Endothelial cell of umbilical vein (primary cell): ENCODE measurements around the gene TAS1R3. TPM values are rescaled to one million over a fixed set of nuclear protein-coding genes. Genes with fewer than 3 reads are reported as not detected.

ENCODE experiments used
- BruUV-seq: library from RNA; stranded (reverse); fragments of 400-500 nt; replicated peaks from 2 replicates; lab custom pipeline; 2021; lab: Mats Ljungman, UMichigan
- CTCF ChIA-PET: fragments of 300-600, 350-600 bp; sonication (Branson Sonifier 250); formaldehyde crosslinking; loops from one replicate; lab custom pipeline; 2021; ENCODE audit warnings: antibody characterized with exemption, inconsistent platforms; lab: Charles Lee
- POLR2A ChIA-PET: fragments of 300-600, 350-600 bp; sonication (Branson Sonifier 250); formaldehyde crosslinking; loops from one replicate; lab custom pipeline; 2021; ENCODE audit warnings: antibody characterized with exemption, inconsistent platforms; lab: Charles Lee
- DNase-seq: peaks from one replicate; pipeline ENCODE4 v3.0.0-alpha.2; 2011; ENCODE audit warnings: low read depth, low spot score
- FAIRE-seq: peaks from 2 replicates; lab custom pipeline; 2011; peaks lifted over from hg19 to GRCh38; lab: Jason Lieb, UNC
- H2AFZ ChIP-seq: 2 replicates; pipeline ENCODE4 v1.6.0; 2012; ENCODE audit warnings: low read depth, low read length, control low read depth, inconsistent platforms
- H3K27ac ChIP-seq: 2 replicates; pipeline ENCODE4 v1.5.1; 2011; ENCODE audit warnings: low read depth, mild to moderate bottlenecking, control low read depth, low read length, moderate library complexity; ENCODE audit not compliant: insufficient read depth
- H3K27me3 ChIP-seq, 2 experiments: 2 replicates each; pipeline versions ENCODE4 v1.6.0 to v1.6.1; 2011; ENCODE audit warnings: low read length in 2 of 2, mixed read lengths in 1 of 2; ENCODE audit not compliant: control insufficient read depth in 2 of 2, insufficient read depth in 2 of 2
- H3K36me3 ChIP-seq, 2 experiments: 2 replicates in 1 of 2; 3 replicates in 1 of 2; pipeline ENCODE4 v1.5.1; 2011; ENCODE audit warnings: low read length in 2 of 2, mild to moderate bottlenecking in 1 of 2, moderate library complexity in 1 of 2; ENCODE audit not compliant: control insufficient read depth in 2 of 2, insufficient read depth in 2 of 2; ENCODE audit errors: extremely low read depth in 1 of 2
- H3K4me1 ChIP-seq: 3 replicates; pipeline ENCODE4 v1.5.1; 2011; ENCODE audit warnings: mild to moderate bottlenecking, low read length; ENCODE audit not compliant: control insufficient read depth, insufficient read depth; ENCODE audit errors: extremely low read depth
- H3K4me2 ChIP-seq: 2 replicates; pipeline ENCODE4 v1.6.1; 2011; ENCODE audit warnings: low read length, control low read depth, mixed read lengths; ENCODE audit not compliant: insufficient read depth
- H3K4me3 ChIP-seq, 3 experiments: fragments of 200-600 bp in 1 of 3; sonication (generic), shearing (Covaris generic) in 1 of 3; replicated peaks in 1 of 3; 2 replicates each; pipeline ENCODE4 v1.5.1; 2011 to 2016; ENCODE audit warnings: control low read depth in 3 of 3, low read length in 3 of 3, mild to moderate bottlenecking in 2 of 3, inconsistent platforms in 1 of 3, low read depth in 1 of 3, moderate library complexity in 1 of 3; ENCODE audit not compliant: insufficient read depth in 1 of 3
- H3K79me2 ChIP-seq: 2 replicates; pipeline ENCODE4 v1.6.0; 2012; ENCODE audit warnings: low read length, inconsistent platforms; ENCODE audit not compliant: control insufficient read depth, insufficient read depth
- H3K9ac ChIP-seq: replicated peaks from 2 replicates; pipeline ENCODE3; 2011; ENCODE audit warnings: low read length, control low read depth; ENCODE audit not compliant: insufficient read depth; ENCODE audit errors: extremely low read depth
- H3K9me1 ChIP-seq: replicated peaks from 3 replicates; pipeline ENCODE4 v1.6.0; 2011; ENCODE audit warnings: mild to moderate bottlenecking, low read length; ENCODE audit not compliant: control insufficient read depth, insufficient read depth; ENCODE audit errors: extremely low read depth
- H3K9me3 ChIP-seq: replicated peaks from 2 replicates; pipeline ENCODE4 v1.5.1; 2012; ENCODE audit warnings: low read length, inconsistent platforms; ENCODE audit not compliant: control insufficient read depth, insufficient read depth
- H4K20me1 ChIP-seq: replicated peaks from 2 replicates; pipeline ENCODE3; 2011; ENCODE audit warnings: mild to moderate bottlenecking, low read length; ENCODE audit not compliant: control insufficient read depth, insufficient read depth; ENCODE audit errors: extremely low read depth
- CTCF ChIP-seq, 2 donors: IDR thresholded peaks; 1 replicate in 1 of 2; 2 replicates in 1 of 2; pipeline ENCODE4 v1.5.1; 2011; ENCODE audit warnings: low read length in 2 of 2, mild to moderate bottlenecking in 2 of 2, moderate library complexity in 2 of 2, control low read depth in 1 of 2, inconsistent platforms in 1 of 2, low read depth in 1 of 2; ENCODE audit not compliant: insufficient read depth in 1 of 2; ENCODE audit errors: extremely low read depth in 1 of 2
- EZH2 ChIP-seq: IDR thresholded peaks from 2 replicates; pipeline ENCODE4 v1.6.1; 2012; ENCODE audit warnings: borderline replicate concordance, low read depth, mild to moderate bottlenecking, moderate library complexity, low read length, inconsistent platforms; ENCODE audit not compliant: severe bottlenecking
- FOS ChIP-seq: IDR thresholded peaks from 2 replicates; pipeline ENCODE4 v1.6.1; 2011; ENCODE audit warnings: mild to moderate bottlenecking, low read length, moderate library complexity, borderline replicate concordance; ENCODE audit not compliant: insufficient read depth
- GATA2 ChIP-seq: IDR thresholded peaks from 2 replicates; pipeline ENCODE4 v1.7.0; 2011; ENCODE audit warnings: low read depth, mild to moderate bottlenecking, moderate library complexity, mixed read lengths, low read length; ENCODE audit not compliant: insufficient read length, insufficient read depth
- JUN ChIP-seq: IDR thresholded peaks from 2 replicates; pipeline ENCODE4 v1.6.1; 2011; ENCODE audit warnings: borderline replicate concordance, low read depth; ENCODE audit not compliant: insufficient read length, insufficient read depth
- MAX ChIP-seq: IDR thresholded peaks from 2 replicates; pipeline ENCODE4 v1.6.1; 2011; ENCODE audit not compliant: insufficient read depth, insufficient read length
- MYC ChIP-seq: IDR thresholded peaks from one replicate; pipeline ENCODE4 v1.6.1; 2011; ENCODE audit warnings: mild to moderate bottlenecking, low read depth, low read length
- POLR2A ChIP-seq: IDR thresholded peaks from 2 replicates; pipeline ENCODE4 v1.6.1; 2012; ENCODE audit warnings: low read depth, mild to moderate bottlenecking, control low read depth, low read length
- POLR2AphosphoS5 ChIP-seq: IDR thresholded peaks from 2 replicates; pipeline ENCODE4 v1.6.1; 2012; ENCODE audit warnings: low read depth, mild to moderate bottlenecking, control low read depth, low read length, moderate library complexity; ENCODE audit not compliant: insufficient read depth
- dilution Hi-C: fragments of 300-500 bp; cut with MboI; formaldehyde crosslinking; loops from one replicate; pipeline ENCODE4 v1.15.0; 2019; ENCODE audit warnings: low sequenced_read_pairs; ENCODE audit not compliant: extremely low pct_ligation_motif_present
- intact Hi-C: fragments of 100-400 bp; cut with micrococcal nuclease; formaldehyde crosslinking; loops from one replicate; pipeline ENCODE4 v1.10.0; 2022
- polyA plus RNA-seq, 4 experiments: library from polyadenylated mRNA; depleted of rRNA in 3 of 4; stranded (reverse) in 3 of 4; unstranded in 1 of 4; fragments of >200 nt; gene quantifications; 2 replicates each; pipeline versions ENCODE4 v1.2.1 to v1.2.3, GENCODE V29; 2011 to 2012; ENCODE audit warnings: missing spikeins in 1 of 4
- total RNA-seq: library from RNA; stranded (reverse); gene quantifications from 2 replicates; pipeline ENCODE4 v1.2.3, GENCODE V29; 2021

Gene TAS1R3
- total and polyA plus RNA-seq, 2 donors (not counting 3 experiments of a cell fraction or from before 2014, with no cell fraction given): 0.26 to 0.38 TPM

GRCh38 chr1:1356166-1356795, 25.2 kb downstream of the TAS1R3 start:
- Histone ChIP-seq H3K27ac (no peak overlapping the region), H3K4me3 (no peak overlapping the region), H3K4me1 (no peaks in the 10 kb centered on the region), H3K4me2 (no peak overlapping the region), H3K79me2 (no peaks in the 10 kb centered on the region), H3K9me1 (no peaks in the 10 kb centered on the region), H2AFZ (no peak overlapping the region), H3K9ac (no peak overlapping the region), H3K36me3 (no peaks in the 10 kb centered on the region), H4K20me1 (no peaks in the 10 kb centered on the region), H3K27me3 (peaks cover 11 to 23% of the 10 kb centered on the region in 2 experiments), H3K9me3 (no peaks in the 10 kb centered on the region)
- DNase-seq (no peak), FAIRE-seq (no peak)
- TF ChIP-seq EZH2: no peak
- no peak for TF ChIP-seq MAX
- TF ChIP-seq POLR2AphosphoS5: no peak
- no peak for TF ChIP-seq FOS
- TF ChIP-seq CTCF (IDR thresholded peaks at IDR 0.05; ENCODE audit: extremely low read depth in 1 of 2, insufficient read depth in 1 of 2, low read depth in 1 of 2, low read length in 2 of 2): no peak
- TF ChIP-seq GATA2: no peak
- TF ChIP-seq JUN: no peak
- TF ChIP-seq MYC: no peak
- TF ChIP-seq POLR2A: no peak
- intact Hi-C loops: no loop called here
- dilution Hi-C loops: no loop called here
- ChIA-PET CTCF (interaction anchor here (1.2 kb wide), 1 partner anchor 16 kb away, joined by 9 read pairs; no protein-coding TSS in a partner anchor), POLR2A (no interaction called here)
- no TSS peak for BruUV-seq
